ENCODE measurements around the gene RSPH1. TPM values are rescaled to one million over a fixed set of nuclear protein-coding genes. Genes with fewer than 3 reads are reported as not detected.

RSPH1 gene
- total RNA-seq, 1 donor from 2014 or later, result not detected

- no peak overlapping the region for H3K4me3 ChIP-seq
- H3K27me3 ChIP-seq, result no peaks in the 10 kb centered on the region
- no peak for TF ChIP-seq CTCF (IDR thresholded peaks at IDR 0.05)
- H3K27ac ChIP-seq, result no peak overlapping the region
- H3K4me1 ChIP-seq, result no peaks in the 10 kb centered on the region
- H3K9me3 ChIP-seq, result no peaks in the 10 kb centered on the region
- intact Hi-C loops (cut with DNase I), result no loop called here
- H3K36me3 ChIP-seq, result no peaks in the 10 kb centered on the region
- DNase-seq (ENCODE audit: low spot score in 2 of 2), result no peak
These were observed 39.6 kb downstream of the RSPH1 start for GRCh38 chr21:42456457-42456856.

GRCh38 chr21:42455754-42456440 is 40.1 kb downstream of the RSPH1 start:
- H3K27me3 ChIP-seq, result no peaks in the 10 kb centered on the region
- no peaks in the 10 kb centered on the region for H3K4me1 ChIP-seq
- no peak for TF ChIP-seq CTCF (IDR thresholded peaks at IDR 0.05)
- intact Hi-C loops (cut with DNase I), result no loop called here
- no peak overlapping the region for H3K27ac ChIP-seq
- no peaks in the 10 kb centered on the region for H3K36me3 ChIP-seq
- H3K4me3 ChIP-seq, result no peak overlapping the region
- no peaks in the 10 kb centered on the region for H3K9me3 ChIP-seq
- DNase-seq (ENCODE audit: low spot score in 2 of 2), result no peak

GRCh38 chr21:42455196-42455595 is 40.8 kb downstream of the RSPH1 start:
- H3K4me1 ChIP-seq, result no peaks in the 10 kb centered on the region
- intact Hi-C loops (cut with DNase I), result no loop called here
- no peak for DNase-seq (ENCODE audit: low spot score in 2 of 2)
- no peak overlapping the region for H3K4me3 ChIP-seq
- no peaks in the 10 kb centered on the region for H3K36me3 ChIP-seq
- H3K9me3 ChIP-seq, result no peaks in the 10 kb centered on the region
- TF ChIP-seq CTCF (IDR thresholded peaks at IDR 0.05), result no peak
- H3K27me3 ChIP-seq, result no peaks in the 10 kb centered on the region
- H3K27ac ChIP-seq, result no peak overlapping the region

GRCh38 chr21:42454786-42455185 is 41.2 kb downstream of the RSPH1 start:
- Histone ChIP-seq H3K27ac (no peak overlapping the region), H3K4me1 (no peaks in the 10 kb centered on the region), H3K9me3 (no peaks in the 10 kb centered on the region), H3K27me3 (no peaks in the 10 kb centered on the region), H3K4me3 (no peak overlapping the region), H3K36me3 (no peaks in the 10 kb centered on the region)
- intact Hi-C loops (cut with DNase I), result no loop called here
- TF ChIP-seq CTCF (IDR thresholded peaks at IDR 0.05), result no peak
- no peak for DNase-seq (ENCODE audit: low spot score in 2 of 2)

GRCh38 chr21:42453986-42454570 is 41.9 kb downstream of the RSPH1 start:
- DNase-seq (ENCODE audit: low spot score in 2 of 2), result no peak
- H3K9me3 ChIP-seq, result no peaks in the 10 kb centered on the region
- no peaks in the 10 kb centered on the region for H3K36me3 ChIP-seq
- no peak overlapping the region for H3K27ac ChIP-seq
- no peaks in the 10 kb centered on the region for H3K27me3 ChIP-seq
- no peaks in the 10 kb centered on the region for H3K4me1 ChIP-seq
- intact Hi-C loops (cut with DNase I), result no loop called here
- no peak overlapping the region for H3K4me3 ChIP-seq
- no peak for TF ChIP-seq CTCF (IDR thresholded peaks at IDR 0.05)
